Fibroblast of skin of scalp (primary cell): Measurements from ENCODE around the gene DCLRE1C.
"Not testable (repeated sequence)": the region's sequence is repeated elsewhere in the genome, so short reads cannot be mapped to it uniquely, and the experiment has no call there.

ENCODE experiments used
- DNase-seq: peaks from one replicate; pipeline ENCODE4 v3.0.0-alpha.2; 2013

The DCLRE1C gene

GRCh38 chr10:14942950-14943338, 11.0 kb downstream of the DCLRE1C start:
- DNase-seq, result not testable (repeated sequence)

DNA sequence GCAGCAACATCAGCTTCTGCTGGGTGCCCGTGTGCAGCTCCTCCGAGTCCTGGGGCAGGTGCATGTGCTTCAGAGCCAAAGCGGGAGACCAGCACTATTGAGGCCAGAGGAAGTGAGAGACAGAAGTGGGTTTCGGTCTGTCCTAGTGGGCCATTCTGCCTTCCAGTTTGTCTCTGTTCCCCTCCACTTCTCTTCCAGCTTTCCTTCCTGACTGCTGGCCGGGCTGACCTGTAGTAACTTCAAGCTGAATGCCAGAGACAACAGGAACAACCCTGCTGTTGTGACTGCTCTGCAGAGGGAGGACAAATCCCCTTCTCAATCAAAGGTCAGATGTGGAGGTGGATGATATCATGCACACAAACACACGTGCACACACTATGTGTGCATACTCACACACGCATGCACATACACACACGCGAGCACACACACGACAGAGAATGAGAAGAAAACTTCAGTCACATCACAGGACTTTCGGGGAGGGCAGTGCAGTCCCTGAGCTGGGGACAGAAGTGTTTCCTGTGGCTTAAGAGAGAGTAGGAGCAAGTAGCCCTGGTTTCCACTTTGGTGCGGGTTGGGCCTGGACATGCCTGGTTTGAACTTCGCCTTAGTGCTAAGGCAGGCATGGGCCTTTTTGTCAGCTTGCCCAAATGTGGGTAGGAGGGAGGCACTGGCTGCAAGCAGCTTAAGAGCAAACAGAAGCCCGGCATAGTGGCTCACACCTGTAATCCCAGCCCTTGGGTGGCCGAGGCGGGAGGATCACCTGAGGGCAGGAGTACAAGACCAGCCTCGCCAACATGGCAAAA, 11.5 kb downstream of the DCLRE1C start:
- DNase-seq, result not testable (repeated sequence)

GRCh38 chr10:14938971-14939370, 14.9 kb downstream of the DCLRE1C start:
- peak; percentile 2 for DNase-seq

DNA sequence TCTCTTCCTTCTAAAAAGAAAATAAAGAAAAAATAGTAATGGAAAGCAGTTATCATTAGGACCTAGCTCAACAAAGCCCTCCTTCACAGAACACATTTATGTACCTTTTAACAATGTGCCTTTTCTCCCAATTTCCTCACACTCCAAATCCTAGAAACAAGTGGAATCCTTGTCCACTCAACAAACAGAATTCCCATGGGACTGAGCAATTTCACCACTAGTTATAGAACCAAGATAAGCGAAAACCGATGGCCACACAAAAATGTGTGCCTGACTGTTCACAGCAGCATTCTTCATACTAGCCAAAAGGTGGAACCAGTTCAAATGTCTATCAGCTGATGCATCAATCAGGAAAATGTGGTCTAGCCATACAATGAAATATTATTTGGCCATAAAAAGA, 17.3 kb downstream of the DCLRE1C start:
- peak; percentile 2 for DNase-seq

- DNase-seq, result no peak
Observed at GRCh38 chr10:14930610-14931009, 23.3 kb downstream of the DCLRE1C start.

GRCh38 chr10:14926722-14927416, 27.0 kb downstream of the DCLRE1C start:
- DNase-seq, result no peak

GRCh38 chr10:14926061-14926470, 27.8 kb downstream of the DCLRE1C start:
- no peak for DNase-seq

DNA sequence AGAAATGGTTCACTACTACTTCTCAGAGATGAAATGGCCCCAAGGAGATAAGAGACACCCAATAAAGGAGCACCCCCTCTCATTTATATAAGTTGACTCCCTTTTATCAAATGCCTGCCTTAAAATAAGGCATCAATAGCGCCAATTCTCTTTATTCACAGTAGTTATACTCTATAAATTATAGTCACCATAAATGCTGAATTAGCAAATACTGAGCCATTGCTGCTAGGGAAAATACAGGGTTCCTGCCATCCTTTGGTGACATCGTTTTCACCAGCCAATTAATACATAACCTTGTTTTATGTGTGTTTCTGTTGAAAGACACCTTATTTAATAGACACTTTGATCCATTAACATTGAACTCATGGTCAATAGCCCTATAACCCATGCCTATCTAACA, 28.6 kb downstream of the DCLRE1C start:
- no peak for DNase-seq

DNA sequence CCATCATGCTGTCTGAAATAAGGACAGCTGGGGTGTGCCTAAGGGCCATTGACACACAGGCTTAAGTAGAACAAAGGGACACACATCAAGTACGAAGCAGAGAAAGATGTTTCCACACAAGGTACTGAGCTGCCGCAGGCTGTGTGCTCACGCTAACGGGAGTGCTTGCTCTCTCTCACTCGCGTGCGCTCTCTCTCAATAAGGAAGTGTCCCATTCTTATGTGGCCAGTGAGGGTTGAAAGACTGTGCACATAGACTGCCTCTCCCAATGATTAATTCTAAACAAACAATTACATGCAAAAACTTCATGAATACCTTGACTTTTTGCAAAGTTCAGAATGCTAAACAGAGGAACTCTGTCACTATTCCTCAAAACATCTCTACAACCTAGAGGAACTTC, 29.9 kb downstream of the DCLRE1C start:
- no peak for DNase-seq

- no peak for DNase-seq
Observed at GRCh38 chr10:14918964-14919363, 34.9 kb downstream of the DCLRE1C start.

- DNase-seq, result no peak
Observed at GRCh38 chr10:14917827-14918226, 36.1 kb downstream of the DCLRE1C start.

GRCh38 chr10:14916600-14916999, 37.3 kb downstream of the DCLRE1C start:
- DNase-seq, result no peak

GRCh38 chr10:14911801-14912200, 42.1 kb downstream of the DCLRE1C start:
- no peak for DNase-seq

GRCh38 chr10:14910953-14911352, 42.9 kb downstream of the DCLRE1C start:
- DNase-seq, result no peak

DNA sequence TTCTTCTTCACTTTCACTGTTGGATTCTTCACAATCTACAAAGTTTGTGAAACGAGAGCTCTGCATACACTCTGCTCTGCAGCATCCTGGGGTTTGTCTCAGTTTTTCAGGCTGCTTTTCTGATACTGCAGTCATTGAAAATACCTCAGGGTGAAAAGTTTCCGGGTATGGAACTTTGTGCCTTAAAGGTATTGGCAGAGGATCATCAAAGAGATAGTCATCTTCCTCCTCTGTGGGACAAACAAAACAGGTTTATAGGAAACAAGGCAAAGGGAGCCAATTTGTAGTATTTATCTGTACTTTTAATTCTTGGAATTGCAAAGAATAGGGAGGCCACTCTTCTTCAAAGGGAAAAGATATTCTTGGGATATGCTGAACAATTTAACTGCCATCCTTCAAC, 44.8 kb downstream of the DCLRE1C start:
- DNase-seq, result no peak

- not testable (repeated sequence) for DNase-seq
Observed at GRCh38 chr10:14907591-14907990, 46.3 kb downstream of the DCLRE1C start.

DNA sequence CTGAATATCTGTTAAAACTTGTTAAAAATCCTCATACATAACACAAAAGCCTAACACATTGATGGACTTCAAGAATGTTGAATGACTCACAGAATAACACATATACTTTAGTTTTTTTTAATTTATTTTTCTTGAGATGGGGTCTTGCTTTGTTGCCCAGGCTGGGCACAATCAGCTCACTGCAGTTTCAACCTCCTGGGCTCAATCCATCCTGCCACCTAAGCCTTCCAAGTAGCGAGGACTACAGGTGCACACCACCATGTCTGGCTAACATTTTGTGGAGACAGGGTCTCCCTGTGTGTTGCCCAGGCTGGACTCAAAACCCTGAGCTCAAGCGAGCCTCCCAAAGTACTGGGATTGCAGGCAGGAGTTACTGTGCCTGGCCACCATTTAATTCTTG, 47.1 kb downstream of the DCLRE1C start:
- no peak for DNase-seq

- DNase-seq, result no peak
Observed at GRCh38 chr10:14905890-14906289, 48.0 kb downstream of the DCLRE1C start.

DNA sequence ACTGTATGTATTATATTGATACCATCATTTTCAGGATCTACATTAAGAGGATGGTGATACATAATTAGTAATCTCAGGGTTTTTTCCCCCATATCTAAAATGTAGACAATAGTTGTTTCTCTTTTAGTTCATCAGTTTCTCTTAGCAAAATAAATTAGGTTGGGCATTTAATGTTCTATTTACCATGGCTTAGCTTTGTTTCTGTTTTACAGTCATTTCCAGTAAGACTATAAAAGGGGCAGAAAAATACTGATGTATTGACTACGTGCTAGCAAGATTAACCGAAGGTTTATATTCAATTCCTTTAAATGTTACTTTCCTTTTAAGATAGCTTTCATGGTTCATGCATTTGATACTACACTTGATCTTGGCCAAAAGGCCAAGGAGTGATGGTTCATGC, 49.0 kb downstream of the DCLRE1C start:
- DNase-seq, result no peak

DNA sequence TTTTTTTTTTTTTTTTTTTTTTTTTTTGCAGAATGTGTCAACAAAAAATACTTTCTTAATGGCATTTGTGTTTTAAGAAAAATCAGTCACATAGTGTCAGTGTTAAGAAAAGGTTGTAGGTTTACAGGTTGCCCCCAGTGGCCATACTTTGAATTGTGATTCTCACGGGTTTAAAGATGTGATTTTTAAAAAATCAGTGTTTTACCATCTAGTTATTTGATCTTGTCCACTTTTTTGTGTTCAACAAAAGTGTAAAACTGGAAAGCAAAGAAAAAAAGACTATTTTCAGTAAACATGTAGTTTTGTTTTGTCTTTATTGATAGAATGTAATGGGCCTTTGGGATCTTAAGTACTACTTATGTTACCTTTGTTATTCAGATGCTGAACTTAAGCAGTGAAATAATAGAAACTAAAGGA, 49.6 kb downstream of the DCLRE1C start:
- peak; percentile 36 for DNase-seq

DNA sequence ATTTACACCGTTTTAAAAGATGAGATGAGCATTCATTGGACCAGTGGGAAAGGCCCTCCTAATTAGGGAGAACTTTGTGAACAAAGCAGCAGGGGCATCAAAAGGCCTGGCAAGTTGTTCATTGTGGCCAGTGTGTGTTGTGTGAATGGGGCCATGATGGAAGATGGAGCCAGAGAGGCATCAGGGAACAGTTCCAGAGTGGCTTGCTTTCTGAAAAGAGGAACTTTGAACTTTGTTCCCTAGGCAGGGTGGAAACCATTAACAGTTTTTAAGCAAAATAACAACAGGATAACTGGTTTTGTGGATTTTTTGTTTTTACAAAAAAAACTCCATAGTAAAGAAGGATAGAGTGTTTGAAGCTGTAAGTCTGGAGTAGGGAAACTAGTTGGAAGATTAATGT, 62.7 kb downstream of the DCLRE1C start:
- no peak for DNase-seq

- DNase-seq, result peak; percentile 4
Observed at GRCh38 chr10:14889318-14889717, 64.6 kb downstream of the DCLRE1C start.

DNA sequence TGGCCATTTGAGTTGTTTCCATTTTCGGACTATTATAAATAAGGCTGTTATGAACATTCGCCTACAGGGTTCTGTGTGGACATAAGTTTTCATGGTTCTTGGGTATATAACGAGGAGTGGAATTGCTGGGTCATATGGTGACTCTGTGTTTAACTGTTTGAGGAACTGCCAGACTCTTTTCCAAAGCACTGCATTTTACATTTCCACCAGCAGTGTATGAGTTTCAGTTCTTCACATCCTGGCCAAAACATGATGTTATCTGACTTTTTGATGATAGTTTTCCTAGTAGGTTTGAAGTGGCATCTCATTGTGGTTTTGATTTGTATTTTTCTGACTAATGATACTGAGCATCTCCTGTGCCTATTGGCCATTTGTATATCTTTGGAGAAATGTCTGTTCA, 69.8 kb downstream of the DCLRE1C start:
- DNase-seq, result no peak

- no peak for DNase-seq
Observed at GRCh38 chr10:14880229-14880628, 73.7 kb downstream of the DCLRE1C start.

DNA sequence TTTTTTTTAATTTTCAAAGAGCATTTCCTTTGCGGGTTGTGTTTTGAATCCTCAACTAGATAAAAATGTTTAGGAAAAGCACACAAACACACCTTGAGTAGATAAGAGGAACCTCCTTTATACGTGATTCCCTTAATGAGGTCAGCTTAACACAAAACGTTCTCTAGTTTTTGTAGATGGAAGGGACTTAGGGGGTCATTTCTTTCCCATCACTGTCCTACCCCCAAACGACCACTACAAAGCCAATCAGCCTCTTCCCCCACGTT, 74.0 kb downstream of the DCLRE1C start:
- no peak for DNase-seq
